Peyer's patch (tissue), 4 donors: Measurements from ENCODE around the gene ADAP1. TPM values are rescaled to one million over a fixed set of nuclear protein-coding genes. Genes with fewer than 3 reads are reported as not detected.
A peak's percentile ranks its signal among the peaks of the same experiment; 100 is the strongest.

ENCODE experiments used
- DNase-seq, 3 donors: peaks; one replicate each; pipeline ENCODE4 v3.0.0-alpha.2; 2017 to 2019
- H3K27ac ChIP-seq, 4 donors: fragments of 200-600 bp; sonication (generic); one replicate each; pipeline ENCODE4 v1.5.1; 2016 to 2019
- H3K27me3 ChIP-seq, 2 donors: fragments of 200-600 bp; sonication (generic); one replicate each; pipeline ENCODE4 v1.5.1; 2019
- H3K36me3 ChIP-seq, 3 donors: fragments of 200-600 bp; sonication (generic); one replicate each; pipeline ENCODE4 v1.5.1; 2016 to 2019
- H3K4me1 ChIP-seq, 4 donors: fragments of 200-600 bp; sonication (generic); one replicate each; pipeline ENCODE4 v1.5.1; 2016 to 2019
- H3K4me3 ChIP-seq, 4 donors: fragments of 200-600 bp; sonication (generic); 1 replicate in 3 of 4; 2 replicates in 1 of 4; pipeline ENCODE4 v1.5.1; 2016 to 2019; ENCODE audit warnings: mild to moderate bottlenecking in 1 of 4
- H3K9me3 ChIP-seq, 4 donors: fragments of 200-600 bp; sonication (generic); one replicate each; pipeline ENCODE4 v1.5.1; 2016 to 2019; ENCODE audit warnings: mild to moderate bottlenecking in 1 of 4
- POLR2A ChIP-seq, 2 donors: fragments of 450-650 bp; IDR thresholded peaks; one replicate each; pipeline ENCODE4 v1.5.1; 2017; ENCODE audit warnings: antibody characterized with exemption in 2 of 2, mild to moderate bottlenecking in 2 of 2, moderate library complexity in 2 of 2
- total RNA-seq, 4 donors: library from RNA; depleted of rRNA; stranded (reverse); fragments of >200 nt; gene quantifications; one replicate each; pipeline ENCODE4 v1.1.0, GENCODE V29; 2016
- TF ChIP-seq, protein P1 (sequence below), 6 experiments: fragments of 450-650 bp in 4 of 6; fragments of 200-600 bp in 2 of 6; sonication (generic) in 1 of 6; IDR thresholded peaks; one replicate each; pipeline ENCODE4 v1.5.1; 2017 to 2019; ENCODE audit warnings: antibody characterized with exemption in 6 of 6, mild to moderate bottlenecking in 3 of 6, moderate library complexity in 1 of 6

ADAP1 gene
- total RNA-seq, 4 donors from 2014 or later: 102 to 146 (median 133) TPM

DNA sequence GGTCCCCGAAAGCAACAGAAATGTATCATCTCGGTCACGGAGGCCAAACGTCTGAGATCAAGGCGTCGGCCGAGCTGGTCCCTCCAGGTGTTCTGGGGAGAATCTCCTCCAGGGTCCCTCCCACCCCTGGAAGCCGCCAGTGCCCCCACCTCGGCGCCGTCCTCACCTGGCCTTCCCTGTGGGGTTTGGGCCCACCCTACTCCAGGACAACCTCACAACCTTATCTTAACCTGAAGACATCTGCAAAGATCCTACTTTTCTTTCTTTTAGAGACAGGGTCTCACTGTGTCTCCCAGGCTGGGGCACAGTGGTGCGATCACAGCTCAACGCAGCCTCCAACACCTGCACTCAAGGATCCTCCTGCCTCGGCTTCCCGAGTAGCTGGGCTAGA, 33.4 kb downstream of the ADAP1 start:
- H3K27ac ChIP-seq: peak overlapping the region in 3 of 4 donors; percentile 46 to 99 (median 89)
- DNase-seq: peak in 1 of 3 donors; percentile 42
- H3K4me1 ChIP-seq: peaks cover 29 to 76% (median 32%) of the 10 kb centered on the region in 4 donors
- H3K4me3 ChIP-seq: no peak overlapping the region
- H3K36me3 ChIP-seq: no peaks in the 10 kb centered on the region
- no peaks in the 10 kb centered on the region for H3K9me3 ChIP-seq
- H3K27me3 ChIP-seq: no peaks in the 10 kb centered on the region
- TF ChIP-seq, protein P1, sequence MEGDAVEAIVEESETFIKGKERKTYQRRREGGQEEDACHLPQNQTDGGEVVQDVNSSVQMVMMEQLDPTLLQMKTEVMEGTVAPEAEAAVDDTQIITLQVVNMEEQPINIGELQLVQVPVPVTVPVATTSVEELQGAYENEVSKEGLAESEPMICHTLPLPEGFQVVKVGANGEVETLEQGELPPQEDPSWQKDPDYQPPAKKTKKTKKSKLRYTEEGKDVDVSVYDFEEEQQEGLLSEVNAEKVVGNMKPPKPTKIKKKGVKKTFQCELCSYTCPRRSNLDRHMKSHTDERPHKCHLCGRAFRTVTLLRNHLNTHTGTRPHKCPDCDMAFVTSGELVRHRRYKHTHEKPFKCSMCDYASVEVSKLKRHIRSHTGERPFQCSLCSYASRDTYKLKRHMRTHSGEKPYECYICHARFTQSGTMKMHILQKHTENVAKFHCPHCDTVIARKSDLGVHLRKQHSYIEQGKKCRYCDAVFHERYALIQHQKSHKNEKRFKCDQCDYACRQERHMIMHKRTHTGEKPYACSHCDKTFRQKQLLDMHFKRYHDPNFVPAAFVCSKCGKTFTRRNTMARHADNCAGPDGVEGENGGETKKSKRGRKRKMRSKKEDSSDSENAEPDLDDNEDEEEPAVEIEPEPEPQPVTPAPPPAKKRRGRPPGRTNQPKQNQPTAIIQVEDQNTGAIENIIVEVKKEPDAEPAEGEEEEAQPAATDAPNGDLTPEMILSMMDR (IDR thresholded peaks at IDR 0.05): no peak
- no peak for TF ChIP-seq POLR2A (IDR thresholded peaks at IDR 0.05)

DNA sequence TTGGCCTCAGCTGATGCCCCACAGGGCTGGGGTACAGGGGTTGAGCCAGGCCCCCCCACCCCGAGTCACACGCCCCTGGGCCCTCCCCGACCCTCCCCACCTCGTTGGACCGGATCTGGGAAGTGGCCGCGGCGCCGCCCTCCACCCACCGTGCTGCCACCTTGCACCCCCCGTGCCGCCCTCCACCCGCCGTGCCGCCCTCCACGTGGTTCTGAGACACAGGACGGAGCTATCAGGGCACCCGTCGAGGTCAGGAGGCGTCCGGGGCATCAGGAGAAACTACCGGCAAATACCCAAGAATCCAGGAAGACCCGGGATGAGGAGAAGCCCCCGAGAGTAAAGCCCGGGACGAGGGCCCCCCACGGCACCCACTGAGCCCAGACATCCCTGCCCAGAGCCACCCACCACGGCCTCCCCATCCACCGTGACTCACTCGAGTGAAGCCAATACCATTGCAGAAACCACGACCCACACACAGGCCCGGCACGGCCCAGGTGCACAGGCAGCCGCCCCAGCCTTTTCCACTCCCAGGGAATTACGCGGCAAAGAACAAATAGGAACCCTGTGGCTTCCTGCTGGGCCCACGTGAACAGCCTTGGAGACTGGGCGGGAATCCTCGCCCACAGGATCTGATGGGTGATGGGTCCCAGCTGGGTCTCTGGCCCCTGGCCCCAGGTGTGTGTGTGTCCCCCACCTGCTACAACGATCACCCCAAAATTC, 34.0 kb downstream of the ADAP1 start:
- H3K9me3 ChIP-seq: no peaks in the 10 kb centered on the region
- peak in 2 of 3 donors; percentile 74 to 78 for DNase-seq
- peak overlapping the region in 2 of 4 donors; percentile 19 to 42 for H3K4me3 ChIP-seq
- no peaks in the 10 kb centered on the region for H3K36me3 ChIP-seq
- peaks cover 29 to 76% (median 32%) of the 10 kb centered on the region in 4 donors for H3K4me1 ChIP-seq
- no peaks in the 10 kb centered on the region for H3K27me3 ChIP-seq
- peak in 1 of 2 donors; percentile 59 for TF ChIP-seq POLR2A (IDR thresholded peaks at IDR 0.05)
- TF ChIP-seq, protein P1 (IDR thresholded peaks at IDR 0.05): no peak
- H3K27ac ChIP-seq: peak overlapping the region in 3 of 4 donors; percentile 46 to 99 (median 89)

DNA sequence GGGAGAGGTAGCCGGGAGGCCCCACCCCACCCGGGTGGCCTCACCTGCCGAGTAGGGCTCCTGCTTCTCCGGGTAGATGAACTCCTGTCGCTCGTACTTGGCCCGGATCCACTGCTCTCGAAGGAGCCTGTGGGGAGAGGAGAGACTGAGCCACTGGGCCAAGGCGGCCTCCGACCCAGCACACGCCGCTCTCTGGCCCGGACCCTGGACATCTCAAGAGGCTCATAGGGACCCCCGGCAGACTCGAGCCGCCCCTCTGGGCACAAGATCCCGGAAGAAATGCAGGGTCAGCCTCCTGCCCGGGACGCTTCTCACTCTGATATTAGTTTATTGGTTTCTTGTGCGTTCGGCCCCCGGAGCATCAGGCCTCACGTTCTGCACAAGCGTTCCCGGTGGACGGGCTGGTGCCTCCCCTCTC, 34.5 kb downstream of the ADAP1 start:
- H3K4me3 ChIP-seq: peak overlapping the region in 2 of 4 donors; percentile 19 to 42
- peaks cover 28 to 76% (median 30%) of the 10 kb centered on the region in 4 donors for H3K4me1 ChIP-seq
- H3K27ac ChIP-seq: peak overlapping the region in 3 of 4 donors; percentile 46 to 99 (median 89)
- peak in 2 of 3 donors; percentile 70 to 75 for DNase-seq
- H3K9me3 ChIP-seq: no peaks in the 10 kb centered on the region
- no peaks in the 10 kb centered on the region for H3K36me3 ChIP-seq
- H3K27me3 ChIP-seq: no peaks in the 10 kb centered on the region
- TF ChIP-seq POLR2A (IDR thresholded peaks at IDR 0.05): peak in 1 of 2 donors; percentile 26
- TF ChIP-seq, protein P1 (IDR thresholded peaks at IDR 0.05): no peak

DNA sequence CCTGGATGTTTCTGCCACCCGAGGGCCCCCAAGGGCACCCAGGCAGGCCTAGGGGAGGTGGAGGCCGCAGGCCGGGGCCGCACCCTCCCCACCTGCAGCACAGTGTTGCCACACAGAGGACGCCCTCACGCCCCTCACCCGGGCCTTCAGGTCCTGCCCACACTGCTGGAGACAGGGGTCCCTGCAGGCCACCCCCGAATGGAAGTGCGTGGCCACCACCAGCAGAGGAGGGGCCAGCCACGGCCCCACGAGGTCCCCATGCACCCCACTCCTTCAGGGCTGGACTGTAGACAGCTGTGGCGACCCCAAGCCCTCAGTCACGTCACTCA, 35.4 kb downstream of the ADAP1 start:
- Histone ChIP-seq H3K4me3 (no peak overlapping the region), H3K4me1 (peaks cover 22 to 76% (median 28%) of the 10 kb centered on the region in 4 donors), H3K9me3 (no peaks in the 10 kb centered on the region), H3K27me3 (no peaks in the 10 kb centered on the region), H3K27ac (no peak overlapping the region), H3K36me3 (no peaks in the 10 kb centered on the region)
- DNase-seq: peak in 2 of 3 donors; percentile 37 to 38
- TF ChIP-seq POLR2A (IDR thresholded peaks at IDR 0.05): no peak
- TF ChIP-seq, protein P1 (IDR thresholded peaks at IDR 0.05): no peak

DNA sequence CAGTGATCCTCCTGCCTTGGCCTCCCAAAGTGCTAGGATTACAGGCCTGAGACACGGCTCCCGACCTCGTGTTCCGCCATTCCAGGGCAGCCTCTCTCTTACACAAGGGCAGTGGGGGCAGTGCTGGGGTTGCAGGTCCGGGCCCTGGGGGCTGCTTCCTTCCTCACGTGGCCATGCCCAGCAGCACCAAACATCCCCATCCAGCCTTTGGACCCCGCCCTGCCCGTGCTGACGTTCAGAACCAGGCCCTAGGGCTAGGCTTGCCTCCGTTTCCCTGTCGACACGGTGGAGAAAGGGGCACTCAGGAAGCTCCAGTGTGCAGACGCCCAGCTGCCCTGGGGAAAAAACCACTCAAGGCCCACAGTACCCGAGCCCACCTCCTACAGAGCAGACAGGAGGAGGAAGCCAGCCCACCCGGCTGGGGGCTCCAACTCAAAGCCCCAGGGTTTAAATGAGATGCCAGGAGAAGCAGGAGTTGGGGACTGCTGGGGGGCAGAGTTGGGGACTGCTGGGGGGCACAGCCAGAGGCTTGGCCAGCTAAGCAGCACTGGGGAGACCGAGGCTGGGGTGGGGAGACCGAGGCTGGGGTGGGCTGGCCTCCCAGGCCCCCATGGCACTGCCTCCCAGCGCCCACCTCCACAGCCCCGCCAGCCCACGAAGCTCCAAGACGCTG, 35.9 kb downstream of the ADAP1 start:
- H3K9me3 ChIP-seq: no peaks in the 10 kb centered on the region
- H3K27ac ChIP-seq: no peak overlapping the region
- no peaks in the 10 kb centered on the region for H3K36me3 ChIP-seq
- peak in 2 of 3 donors; percentile 33 to 41 for DNase-seq
- peaks cover 19 to 76% (median 26%) of the 10 kb centered on the region in 4 donors for H3K4me1 ChIP-seq
- TF ChIP-seq POLR2A (IDR thresholded peaks at IDR 0.05): no peak
- TF ChIP-seq, protein P1 (IDR thresholded peaks at IDR 0.05): no peak
- no peaks in the 10 kb centered on the region for H3K27me3 ChIP-seq
- H3K4me3 ChIP-seq: no peak overlapping the region
